Loucy (cell line): Measurements from ENCODE around the gene SYCP2.
A peak's percentile ranks its signal among the peaks of the same experiment; 100 is the strongest.

Experiments used
- H2AFZ ChIP-seq: fragments of 200-600 bp; sonication (generic); 2 replicates; pipeline ENCODE4 v1.6.0; 2016; ENCODE audit warnings: antibody characterized with exemption, mild to moderate bottlenecking, low read length, moderate library complexity
- H3F3A ChIP-seq: fragments of 200-600 bp; 2 replicates; pipeline ENCODE4 v1.6.0; 2016; ENCODE audit warnings: antibody characterized with exemption, low read depth, mild to moderate bottlenecking
- H3K27me3 ChIP-seq: fragments of 200-600 bp; sonication (generic); 2 replicates; pipeline ENCODE4 v1.6.1; 2014; ENCODE audit warnings: low read length, mild to moderate bottlenecking; ENCODE audit not compliant: insufficient read depth, poor library complexity, severe bottlenecking
- H3K36me3 ChIP-seq: fragments of 200-600 bp; sonication (generic); 2 replicates; pipeline ENCODE4 v1.6.1; 2016; ENCODE audit warnings: low read length; ENCODE audit not compliant: insufficient read depth
- H3K4me1 ChIP-seq: fragments of 200-600 bp; sonication (generic); 2 replicates; pipeline ENCODE4 v1.5.1; 2014; ENCODE audit warnings: low read length, mild to moderate bottlenecking; ENCODE audit not compliant: insufficient read depth, poor library complexity, severe bottlenecking
- H3K4me2 ChIP-seq: fragments of 200-600 bp; sonication (generic); 2 replicates; pipeline ENCODE4 v1.6.0; 2014; ENCODE audit warnings: antibody characterized with exemption, low read length, low read depth, mild to moderate bottlenecking; ENCODE audit not compliant: poor library complexity, severe bottlenecking
- H3K4me3 ChIP-seq: fragments of 200-600 bp; sonication (generic); 2 replicates; pipeline ENCODE4 v1.5.1; 2014; ENCODE audit warnings: low read length, mild to moderate bottlenecking, mixed read lengths; ENCODE audit not compliant: poor library complexity, severe bottlenecking
- H3K79me2 ChIP-seq: fragments of 200-600 bp; sonication (generic); 2 replicates; pipeline ENCODE4 v1.6.1; 2014; ENCODE audit warnings: low read length; ENCODE audit not compliant: insufficient read depth
- H3K9ac ChIP-seq: fragments of 200-600 bp; sonication (generic); 2 replicates; pipeline ENCODE4 v1.6.0; 2014; ENCODE audit warnings: mild to moderate bottlenecking, low read depth, low read length, moderate library complexity; ENCODE audit not compliant: poor library complexity, severe bottlenecking
- H3K9me2 ChIP-seq: fragments of 200-600 bp; sonication (generic); replicated peaks from 2 replicates; pipeline ENCODE4 v1.6.1; 2016; ENCODE audit warnings: low read depth, low read length, mixed read lengths
- H3K9me3 ChIP-seq: fragments of 200-600 bp; sonication (generic); 2 replicates; pipeline ENCODE4 v1.6.1; 2014; ENCODE audit warnings: mild to moderate bottlenecking, antibody characterized with exemption, low read length, low read depth; ENCODE audit not compliant: insufficient read depth
- H4K20me1 ChIP-seq: fragments of 200-600 bp; sonication (generic); 2 replicates; pipeline ENCODE4 v1.6.0; 2014; ENCODE audit warnings: antibody characterized with exemption, low read length, mild to moderate bottlenecking; ENCODE audit not compliant: insufficient read depth, poor library complexity, severe bottlenecking
- CTCF ChIP-seq: fragments of 200-600 bp; sonication (generic); conservative IDR thresholded peaks from 2 replicates; pipeline ENCODE4 v1.5.1; 2014; ENCODE audit warnings: mild to moderate bottlenecking, antibody characterized with exemption, low read length
- EZH2phosphoT487 ChIP-seq: fragments of 200-600 bp; IDR thresholded peaks from 2 replicates; pipeline ENCODE4 v1.6.1; 2018; ENCODE audit warnings: antibody characterized with exemption, mild to moderate bottlenecking, moderate library complexity, borderline replicate concordance

Gene SYCP2

GRCh38 chr20:59937150-59937549 lies 3.7 kb upstream of the SYCP2 start:
- no peaks in the 10 kb centered on the region for H4K20me1 ChIP-seq
- no peaks in the 10 kb centered on the region for H3K36me3 ChIP-seq
- H3K27me3 ChIP-seq: no peaks in the 10 kb centered on the region
- H3K4me2 ChIP-seq: peak overlapping the region; percentile 57
- H3K9me2 ChIP-seq: no peaks in the 10 kb centered on the region
- no peak for TF ChIP-seq EZH2phosphoT487
- no peak for TF ChIP-seq CTCF
- H3K9me3 ChIP-seq: no peaks in the 10 kb centered on the region
- H3K79me2 ChIP-seq: peaks cover 24% of the 10 kb centered on the region
- H2AFZ ChIP-seq: no peak overlapping the region
- H3K9ac ChIP-seq: no peak overlapping the region
- H3K4me1 ChIP-seq: peaks cover 26% of the 10 kb centered on the region
- H3K4me3 ChIP-seq: no peak overlapping the region
- 0 out of 2 replicates have a peak, but pooled peaks cover 2% of the 10 kb centered on the region for H3F3A ChIP-seq

GRCh38 chr20:59936409-59936808 lies 3.0 kb upstream of the SYCP2 start:
- no peak overlapping the region for H3K9ac ChIP-seq
- TF ChIP-seq CTCF (no peak), EZH2phosphoT487 (no peak)
- peaks cover 17% of the 10 kb centered on the region; the same call in 1 of the 2 replicates for H3K79me2 ChIP-seq
- H3F3A ChIP-seq: 0 out of 2 replicates have a peak, but pooled peaks cover 2% of the 10 kb centered on the region
- H3K9me3 ChIP-seq: no peaks in the 10 kb centered on the region
- H3K27me3 ChIP-seq: no peaks in the 10 kb centered on the region
- H3K4me2 ChIP-seq: no peak overlapping the region
- no peaks in the 10 kb centered on the region for H3K36me3 ChIP-seq
- no peaks in the 10 kb centered on the region for H4K20me1 ChIP-seq
- no peak overlapping the region for H2AFZ ChIP-seq
- peaks cover 19% of the 10 kb centered on the region for H3K4me1 ChIP-seq
- no peak overlapping the region for H3K4me3 ChIP-seq
- no peaks in the 10 kb centered on the region for H3K9me2 ChIP-seq

GRCh38 chr20:59935457-59936185 lies 2.2 kb upstream of the SYCP2 start:
- TF ChIP-seq EZH2phosphoT487 (no peak), CTCF (no peak)
- Histone ChIP-seq H3F3A (0 out of 2 replicates have a peak, but pooled peaks cover 2% of the 10 kb centered on the region), H2AFZ (no peak overlapping the region), H3K9me2 (no peaks in the 10 kb centered on the region), H3K4me1 (peaks cover 16% of the 10 kb centered on the region), H3K79me2 (peaks cover 10% of the 10 kb centered on the region; the same call in 1 of the 2 replicates), H3K4me2 (no peak overlapping the region), H3K27me3 (no peaks in the 10 kb centered on the region), H3K36me3 (no peaks in the 10 kb centered on the region), H3K9me3 (no peaks in the 10 kb centered on the region), H3K4me3 (no peak overlapping the region), H3K9ac (no peak overlapping the region), H4K20me1 (no peaks in the 10 kb centered on the region)
